Measurements from ENCODE around the gene NEUROD1.
A peak's percentile ranks its signal among the peaks of the same experiment; 100 is the strongest.

NEUROD1 gene

DNA sequence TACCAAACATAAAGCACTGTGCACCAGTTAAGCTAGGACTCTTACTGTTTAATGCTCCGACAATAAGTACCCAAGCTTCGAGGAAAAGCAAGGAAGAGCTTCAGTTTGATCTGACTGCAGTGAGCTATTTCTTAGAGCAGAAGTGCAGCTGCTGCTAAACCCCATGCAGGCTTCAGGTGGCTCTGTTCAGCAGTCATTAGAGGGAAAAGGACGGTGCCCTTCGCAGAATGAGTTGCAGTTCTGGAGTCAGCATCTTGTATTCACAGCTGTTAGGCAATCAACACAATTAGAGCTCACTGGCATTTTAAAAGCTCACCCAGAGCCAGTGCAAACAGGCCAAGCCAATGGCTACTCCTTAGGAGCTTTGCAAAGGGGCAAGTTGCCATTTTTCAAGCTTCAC is 21.9 kb downstream of the NEUROD1 start:
- in situ Hi-C loops (cut with MboI; ENCODE audit: low pct_unique_long_range_greater_than_20kb, low sequenced_read_pairs, unreplicated experiment) = no loop called here
- no peak for DNase-seq (ENCODE audit: low spot score)
- TF ChIP-seq, protein P1, sequence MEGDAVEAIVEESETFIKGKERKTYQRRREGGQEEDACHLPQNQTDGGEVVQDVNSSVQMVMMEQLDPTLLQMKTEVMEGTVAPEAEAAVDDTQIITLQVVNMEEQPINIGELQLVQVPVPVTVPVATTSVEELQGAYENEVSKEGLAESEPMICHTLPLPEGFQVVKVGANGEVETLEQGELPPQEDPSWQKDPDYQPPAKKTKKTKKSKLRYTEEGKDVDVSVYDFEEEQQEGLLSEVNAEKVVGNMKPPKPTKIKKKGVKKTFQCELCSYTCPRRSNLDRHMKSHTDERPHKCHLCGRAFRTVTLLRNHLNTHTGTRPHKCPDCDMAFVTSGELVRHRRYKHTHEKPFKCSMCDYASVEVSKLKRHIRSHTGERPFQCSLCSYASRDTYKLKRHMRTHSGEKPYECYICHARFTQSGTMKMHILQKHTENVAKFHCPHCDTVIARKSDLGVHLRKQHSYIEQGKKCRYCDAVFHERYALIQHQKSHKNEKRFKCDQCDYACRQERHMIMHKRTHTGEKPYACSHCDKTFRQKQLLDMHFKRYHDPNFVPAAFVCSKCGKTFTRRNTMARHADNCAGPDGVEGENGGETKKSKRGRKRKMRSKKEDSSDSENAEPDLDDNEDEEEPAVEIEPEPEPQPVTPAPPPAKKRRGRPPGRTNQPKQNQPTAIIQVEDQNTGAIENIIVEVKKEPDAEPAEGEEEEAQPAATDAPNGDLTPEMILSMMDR (IDR thresholded peaks at IDR 0.05; ENCODE audit: extremely low read depth, insufficient read depth, missing control alignments) = no peak

DNA sequence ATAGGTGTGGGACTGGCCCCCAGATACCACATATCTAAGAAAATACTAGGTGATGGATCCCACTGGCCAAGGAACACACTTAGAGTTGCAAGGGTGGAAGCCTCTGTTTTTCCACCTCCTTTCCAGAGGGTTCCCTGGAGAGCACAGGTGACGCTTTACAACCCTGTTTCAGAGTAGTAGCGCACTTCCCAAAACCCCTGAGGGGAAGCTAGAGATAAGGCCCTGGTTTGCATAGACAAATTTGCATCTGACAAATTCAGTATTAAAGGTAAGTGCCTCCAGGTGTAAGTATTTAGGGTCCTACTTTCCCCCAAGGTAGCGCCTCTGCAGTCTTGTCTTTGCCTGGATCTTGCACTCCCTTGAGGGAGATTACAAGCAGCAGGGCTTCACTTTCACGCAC is 22.9 kb downstream of the NEUROD1 start:
- in situ Hi-C loops (cut with MboI; ENCODE audit: low pct_unique_long_range_greater_than_20kb, low sequenced_read_pairs, unreplicated experiment) = no loop called here
- TF ChIP-seq, protein P1 (IDR thresholded peaks at IDR 0.05; ENCODE audit: extremely low read depth, insufficient read depth, missing control alignments) = no peak
- no peak for DNase-seq (ENCODE audit: low spot score)

DNA sequence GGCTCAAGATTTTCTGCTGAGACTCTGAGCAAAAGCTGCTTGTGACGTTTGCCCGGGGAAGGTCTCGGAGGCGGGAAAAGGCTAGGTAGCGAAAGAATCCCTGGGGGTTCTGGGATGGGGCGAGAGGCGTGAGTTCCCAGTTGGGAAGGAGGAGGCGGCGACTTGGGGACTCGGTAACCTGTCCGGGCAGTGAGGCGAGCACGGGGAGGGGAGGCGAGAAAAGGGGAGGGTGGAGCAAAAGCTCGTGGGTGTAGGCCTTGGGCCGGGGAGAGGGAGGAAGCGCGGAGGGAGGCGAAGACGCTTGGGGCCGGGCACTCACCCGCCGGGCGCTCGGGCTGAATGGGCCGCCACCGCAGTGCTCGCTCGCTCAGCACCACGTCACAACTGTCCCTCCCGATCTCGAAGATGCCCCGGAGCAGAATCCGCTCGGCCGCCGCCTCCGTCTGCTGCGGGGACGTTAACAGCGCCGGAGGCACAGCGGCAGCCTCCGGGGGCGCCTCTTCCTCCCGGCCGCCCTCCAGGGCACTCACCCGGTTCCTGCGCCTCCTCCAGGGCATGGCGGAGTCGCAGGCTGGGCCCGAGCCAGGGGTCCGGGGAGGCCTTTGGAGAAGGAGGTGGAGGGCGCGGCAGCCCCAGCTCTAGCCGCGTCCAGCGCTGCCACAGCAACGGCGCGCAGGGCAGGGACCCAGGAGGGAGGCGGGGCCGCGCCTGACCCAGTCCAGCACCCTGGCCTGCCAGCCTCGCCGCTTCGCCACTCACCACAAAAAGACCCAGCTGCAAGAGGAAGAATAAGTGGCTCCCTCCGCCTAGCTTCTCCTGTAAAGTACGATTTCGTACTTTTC is 23.6 kb downstream of the NEUROD1 start, which contains the start of gene CERKL:
Gene CERKL (minus strand): TSS at position 656 of the 842 bp plus-strand sequence. CDS start 99 bp downstream, at position 557.
- in situ Hi-C loops (cut with MboI; ENCODE audit: low pct_unique_long_range_greater_than_20kb, low sequenced_read_pairs, unreplicated experiment) = no loop called here
- peak; percentile 57 for DNase-seq (ENCODE audit: low spot score)

DNA sequence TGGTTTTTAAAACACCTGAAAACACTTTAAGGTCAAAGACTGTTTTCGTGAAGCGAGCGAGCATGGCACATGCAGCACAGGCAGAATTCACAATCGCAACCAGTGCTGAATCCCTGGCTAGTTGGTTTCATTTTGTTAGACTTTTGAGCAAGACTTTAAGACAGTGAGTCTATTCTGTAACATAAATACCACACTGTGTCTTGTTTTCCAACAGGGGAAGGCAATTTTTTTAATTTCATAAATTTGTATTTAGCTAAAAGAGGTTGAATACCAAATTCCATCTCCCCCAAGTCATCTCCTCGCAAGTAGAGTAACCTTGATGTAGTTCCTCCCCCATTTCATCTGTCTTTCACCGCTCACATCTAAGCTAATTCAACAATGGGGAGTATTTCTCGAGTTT is 24.8 kb downstream of the NEUROD1 start:
- no peak for DNase-seq (ENCODE audit: low spot score)
- in situ Hi-C loops (cut with MboI; ENCODE audit: low pct_unique_long_range_greater_than_20kb, low sequenced_read_pairs, unreplicated experiment) = no loop called here
- TF ChIP-seq, protein P1 (IDR thresholded peaks at IDR 0.05; ENCODE audit: extremely low read depth, insufficient read depth, missing control alignments) = no peak

More for the DNA sequence above, 23.6 kb downstream of the NEUROD1 start, which contains the start of gene CERKL:
- TF ChIP-seq, protein P1 (IDR thresholded peaks at IDR 0.05; ENCODE audit: extremely low read depth, insufficient read depth, missing control alignments) = no peak

DNA sequence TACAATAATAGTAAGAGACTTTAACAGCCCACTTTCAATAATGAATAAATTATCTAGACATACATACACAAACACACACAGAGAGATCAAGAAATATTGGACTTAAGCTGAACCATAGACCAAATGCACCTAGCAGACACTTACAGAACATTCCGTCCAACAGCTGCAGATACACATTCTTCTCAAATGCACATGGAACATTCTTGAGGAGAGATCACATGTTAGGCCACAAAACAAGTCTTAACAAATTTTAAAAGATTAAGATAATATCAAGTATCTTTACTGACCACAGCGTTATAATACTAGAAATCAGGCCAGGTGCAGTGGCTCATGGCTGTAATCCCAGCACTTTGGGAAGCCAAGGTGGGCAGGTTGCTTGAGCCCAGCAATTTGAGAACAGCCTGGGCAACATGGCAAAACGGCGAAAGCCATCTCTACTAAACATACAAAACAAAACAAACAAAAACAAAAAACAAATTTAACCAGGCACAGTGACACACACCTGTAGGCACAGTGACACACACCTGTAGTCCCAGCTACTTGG is 30.8 kb downstream of the NEUROD1 start:
- TF ChIP-seq, protein P1 (IDR thresholded peaks at IDR 0.05; ENCODE audit: extremely low read depth, insufficient read depth, missing control alignments) = no peak
- in situ Hi-C loops (cut with MboI; ENCODE audit: low pct_unique_long_range_greater_than_20kb, low sequenced_read_pairs, unreplicated experiment) = no loop called here
- DNase-seq (ENCODE audit: low spot score) = no peak

DNA sequence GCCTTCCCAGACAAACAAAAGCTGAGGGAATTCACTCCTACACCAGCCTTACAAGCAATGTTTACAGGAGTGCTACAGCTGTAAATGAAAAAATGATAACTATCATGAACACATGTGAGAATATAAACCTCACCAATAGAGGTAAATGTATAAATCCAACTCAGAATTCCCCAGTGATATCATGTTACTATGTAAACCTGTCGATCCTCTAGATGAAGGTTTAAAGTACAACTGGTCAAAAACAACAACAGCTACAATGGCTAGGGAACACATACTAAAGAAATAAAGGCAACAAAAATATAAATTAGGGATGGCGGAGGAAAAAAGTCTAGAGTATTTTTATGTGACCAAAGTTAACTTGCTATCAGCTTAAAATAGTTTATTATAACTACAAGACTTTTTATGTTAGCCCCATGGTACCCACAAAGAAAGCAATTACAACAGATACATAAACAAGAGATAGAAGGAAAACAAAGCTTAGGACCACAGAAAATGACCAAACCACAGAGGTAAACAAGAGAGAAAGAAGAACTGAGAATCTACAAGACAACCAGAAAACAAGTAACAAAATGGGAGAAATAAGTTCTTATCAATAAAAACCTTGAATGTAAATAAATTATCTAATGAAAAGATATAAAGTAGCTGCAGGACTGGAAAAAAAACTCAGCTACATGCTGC is 31.7 kb downstream of the NEUROD1 start:
- DNase-seq (ENCODE audit: low spot score) = no peak
- in situ Hi-C loops (cut with MboI; ENCODE audit: low pct_unique_long_range_greater_than_20kb, low sequenced_read_pairs, unreplicated experiment) = no loop called here
- TF ChIP-seq, protein P1 (IDR thresholded peaks at IDR 0.05; ENCODE audit: extremely low read depth, insufficient read depth, missing control alignments) = no peak
